Measurements from ENCODE around the gene TNIP1.

TNIP1 gene

GRCh38 chr5:151002681-151003502 lies 77.9 kb downstream of the TNIP1 start:
- DNase-seq (ENCODE audit: low read depth in 2 of 2), result no peak

GRCh38 chr5:151002250-151002649 lies 78.6 kb downstream of the TNIP1 start:
- no peak for DNase-seq (ENCODE audit: low read depth in 2 of 2)

GRCh38 chr5:151001436-151001835 lies 79.4 kb downstream of the TNIP1 start:
- no peak for DNase-seq (ENCODE audit: low read depth in 2 of 2)

- no peak for DNase-seq (ENCODE audit: low read depth in 2 of 2)
Measured at GRCh38 chr5:150999704-151000442, 81.0 kb downstream of the TNIP1 start.

GRCh38 chr5:150993826-150994412 lies 86.9 kb downstream of the TNIP1 start:
- DNase-seq (ENCODE audit: low read depth in 2 of 2), result no peak

- DNase-seq (ENCODE audit: low read depth in 2 of 2), result no peak
Measured at GRCh38 chr5:150993422-150993821, 87.4 kb downstream of the TNIP1 start.

GRCh38 chr5:150992705-150993104 lies 88.1 kb downstream of the TNIP1 start:
- DNase-seq (ENCODE audit: low read depth in 2 of 2), result no peak

- DNase-seq (ENCODE audit: low read depth in 2 of 2), result no peak
Measured at GRCh38 chr5:150989695-150990094, 91.1 kb downstream of the TNIP1 start.

- DNase-seq (ENCODE audit: low read depth in 2 of 2), result no peak
Measured at GRCh38 chr5:150987746-150988145, 93.1 kb downstream of the TNIP1 start.
